GM12874 (cell line): Measurements from ENCODE around the gene PARP14.

Source experiments
- TF ChIP-seq, protein P1 (sequence below): IDR thresholded peaks from 2 replicates; pipeline ENCODE4 v1.5.1; 2011; ENCODE audit warnings: low read depth, mild to moderate bottlenecking, control low read depth, low read length, moderate library complexity; ENCODE audit not compliant: insufficient read depth

PARP14 gene

DNA sequence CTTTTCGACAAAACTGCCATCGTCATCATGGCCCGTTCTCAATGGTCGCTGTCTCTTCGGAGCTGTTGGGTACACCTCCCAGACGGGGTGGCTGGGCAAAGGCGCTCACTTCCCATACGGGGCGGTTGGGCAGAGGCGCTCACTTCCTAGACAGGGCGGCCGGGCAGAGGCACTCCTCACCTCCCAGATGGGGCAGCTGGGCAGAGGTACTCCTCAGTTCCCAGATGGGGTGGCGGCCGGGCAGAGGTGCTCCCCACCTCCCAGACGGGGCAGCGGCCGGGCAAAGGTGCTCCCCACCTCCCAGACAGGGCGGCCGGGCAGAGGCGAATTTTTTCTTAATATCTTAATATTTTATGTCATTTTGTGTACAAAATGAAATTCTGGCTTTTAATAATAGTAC lies 44.5 kb downstream of the PARP14 start:
- TF ChIP-seq, protein P1, sequence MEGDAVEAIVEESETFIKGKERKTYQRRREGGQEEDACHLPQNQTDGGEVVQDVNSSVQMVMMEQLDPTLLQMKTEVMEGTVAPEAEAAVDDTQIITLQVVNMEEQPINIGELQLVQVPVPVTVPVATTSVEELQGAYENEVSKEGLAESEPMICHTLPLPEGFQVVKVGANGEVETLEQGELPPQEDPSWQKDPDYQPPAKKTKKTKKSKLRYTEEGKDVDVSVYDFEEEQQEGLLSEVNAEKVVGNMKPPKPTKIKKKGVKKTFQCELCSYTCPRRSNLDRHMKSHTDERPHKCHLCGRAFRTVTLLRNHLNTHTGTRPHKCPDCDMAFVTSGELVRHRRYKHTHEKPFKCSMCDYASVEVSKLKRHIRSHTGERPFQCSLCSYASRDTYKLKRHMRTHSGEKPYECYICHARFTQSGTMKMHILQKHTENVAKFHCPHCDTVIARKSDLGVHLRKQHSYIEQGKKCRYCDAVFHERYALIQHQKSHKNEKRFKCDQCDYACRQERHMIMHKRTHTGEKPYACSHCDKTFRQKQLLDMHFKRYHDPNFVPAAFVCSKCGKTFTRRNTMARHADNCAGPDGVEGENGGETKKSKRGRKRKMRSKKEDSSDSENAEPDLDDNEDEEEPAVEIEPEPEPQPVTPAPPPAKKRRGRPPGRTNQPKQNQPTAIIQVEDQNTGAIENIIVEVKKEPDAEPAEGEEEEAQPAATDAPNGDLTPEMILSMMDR: no peak

DNA sequence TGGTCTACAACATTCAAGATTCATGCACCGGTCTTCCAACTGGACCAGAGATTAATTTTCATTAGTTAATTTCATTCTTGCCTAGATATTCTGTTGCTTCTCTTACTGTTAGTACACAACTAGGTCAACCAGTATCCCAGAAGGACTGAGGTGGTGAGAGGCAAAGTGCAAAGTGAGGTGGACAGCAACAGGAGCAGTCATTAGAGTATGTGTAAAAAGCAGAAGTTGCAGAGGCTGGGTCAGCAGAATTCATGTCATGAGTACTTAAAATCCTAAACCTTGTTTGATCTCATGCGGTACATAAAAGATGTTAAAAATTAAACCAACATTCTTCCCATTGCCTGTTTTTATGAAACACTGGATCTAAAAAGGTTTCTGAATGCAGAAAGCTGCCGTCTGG lies 46.7 kb downstream of the PARP14 start:
- TF ChIP-seq, protein P1: no peak

DNA sequence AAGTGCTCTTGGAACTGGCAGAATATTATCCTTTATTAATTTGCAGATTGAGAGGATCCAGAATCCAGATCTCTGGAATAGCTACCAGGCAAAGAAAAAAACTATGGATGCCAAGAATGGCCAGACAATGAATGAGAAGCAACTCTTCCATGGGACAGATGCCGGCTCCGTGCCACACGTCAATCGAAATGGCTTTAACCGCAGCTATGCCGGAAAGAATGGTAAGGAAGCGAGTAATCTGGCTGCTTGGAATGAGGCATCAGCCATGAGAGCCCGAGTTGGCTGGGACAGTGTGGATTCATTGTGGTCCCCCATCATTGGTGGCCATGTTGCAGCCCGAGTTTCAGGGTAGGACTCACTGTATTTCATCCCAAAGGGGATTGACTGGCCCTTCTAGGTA lies 47.1 kb downstream of the PARP14 start:
- TF ChIP-seq, protein P1: no peak

DNA sequence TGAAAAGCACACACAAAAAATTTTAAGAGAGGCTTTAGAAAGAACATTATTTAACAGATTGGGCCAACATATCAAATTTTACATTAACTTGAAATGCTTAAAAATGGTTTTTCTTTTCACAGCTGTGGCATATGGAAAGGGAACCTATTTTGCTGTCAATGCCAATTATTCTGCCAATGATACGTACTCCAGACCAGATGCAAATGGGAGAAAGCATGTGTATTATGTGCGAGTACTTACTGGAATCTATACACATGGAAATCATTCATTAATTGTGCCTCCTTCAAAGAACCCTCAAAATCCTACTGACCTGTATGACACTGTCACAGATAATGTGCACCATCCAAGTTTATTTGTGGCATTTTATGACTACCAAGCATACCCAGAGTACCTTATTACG lies 47.5 kb downstream of the PARP14 start:
- TF ChIP-seq, protein P1: no peak

DNA sequence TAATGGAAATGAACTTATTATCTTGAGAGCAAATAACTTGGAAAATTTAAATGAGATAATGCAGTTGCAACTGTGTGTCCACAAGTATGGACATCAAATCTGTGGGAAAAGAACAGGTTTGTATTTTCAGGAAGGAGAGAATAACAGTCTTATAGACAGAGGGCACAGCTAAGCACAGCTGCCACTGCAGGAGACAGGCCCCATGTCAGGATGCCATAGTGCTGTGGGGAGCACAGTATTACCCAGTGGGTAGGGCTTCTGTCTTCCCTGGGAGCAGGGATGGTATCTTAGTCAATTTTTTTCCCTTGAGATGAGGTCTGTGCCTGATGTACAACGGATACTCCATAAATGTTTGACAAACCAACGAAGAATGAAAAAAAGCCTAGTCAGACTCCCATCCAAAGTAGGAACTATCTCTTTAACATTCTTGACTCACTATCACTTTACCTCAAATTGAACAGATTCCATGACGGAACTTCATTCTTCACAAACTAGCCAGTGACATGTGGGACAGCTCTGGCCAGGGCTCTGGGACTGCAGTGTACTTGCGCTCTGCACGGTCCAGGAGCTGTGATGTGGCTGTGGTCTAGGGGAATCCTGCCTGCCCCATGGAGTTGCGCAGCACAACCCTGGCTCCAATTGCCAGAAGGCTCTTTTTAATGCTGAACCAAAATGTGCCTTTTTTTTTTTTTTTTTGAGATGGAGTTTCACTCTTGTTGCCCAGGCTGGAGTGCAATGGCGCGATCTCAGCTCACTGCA lies 48.3 kb downstream of the PARP14 start:
- TF ChIP-seq, protein P1: no peak

DNA sequence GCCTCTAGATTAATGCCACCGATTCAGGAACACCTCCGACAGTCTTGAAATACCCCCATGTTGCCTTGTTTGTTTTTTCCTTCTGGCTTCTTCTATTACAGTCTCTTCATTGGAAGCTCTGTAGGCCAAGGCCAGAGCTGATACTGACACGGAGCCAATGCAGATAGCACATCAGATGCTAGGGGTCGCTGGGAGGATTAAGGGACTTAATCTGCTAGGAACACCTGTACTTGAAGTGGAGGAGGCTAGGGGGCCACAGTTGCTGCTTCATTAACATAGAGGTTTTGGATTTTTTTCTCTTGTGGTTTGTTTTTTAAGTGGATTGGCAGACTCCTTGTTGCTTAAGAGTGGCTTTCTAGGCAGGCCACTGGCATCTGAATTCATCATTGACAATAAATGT lies 49.6 kb downstream of the PARP14 start:
- TF ChIP-seq, protein P1: no peak

DNA sequence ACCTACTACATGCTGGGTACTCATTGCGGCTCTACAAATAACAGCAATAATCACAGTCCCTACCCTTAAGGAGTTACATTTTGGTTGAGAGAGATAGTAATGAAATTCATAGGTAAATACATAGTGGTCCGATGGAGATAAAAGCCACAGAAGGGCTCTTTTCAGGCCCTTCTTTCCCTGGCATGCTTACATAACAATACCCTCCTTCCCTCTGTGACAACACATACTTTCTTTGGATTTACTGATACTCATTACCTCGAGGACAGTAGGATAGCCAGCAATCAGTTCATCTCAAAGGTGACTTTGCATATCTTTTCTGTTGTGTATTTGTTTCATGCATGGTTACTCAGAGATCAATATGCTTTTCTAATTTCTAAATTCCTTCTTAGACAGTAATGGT lies 58.5 kb downstream of the PARP14 start:
- TF ChIP-seq, protein P1: no peak
